Measurements from ENCODE around the gene IFNGR1. TPM values are rescaled to one million over a fixed set of nuclear protein-coding genes. Genes with fewer than 3 reads are reported as not detected.

IFNGR1 gene
- total and polyA plus RNA-seq, 10 of the 15 experiments (the other 5 are each of a cell fraction or from before 2014, with no cell fraction given), result 89.0 to 296 (median 138) TPM

DNA sequence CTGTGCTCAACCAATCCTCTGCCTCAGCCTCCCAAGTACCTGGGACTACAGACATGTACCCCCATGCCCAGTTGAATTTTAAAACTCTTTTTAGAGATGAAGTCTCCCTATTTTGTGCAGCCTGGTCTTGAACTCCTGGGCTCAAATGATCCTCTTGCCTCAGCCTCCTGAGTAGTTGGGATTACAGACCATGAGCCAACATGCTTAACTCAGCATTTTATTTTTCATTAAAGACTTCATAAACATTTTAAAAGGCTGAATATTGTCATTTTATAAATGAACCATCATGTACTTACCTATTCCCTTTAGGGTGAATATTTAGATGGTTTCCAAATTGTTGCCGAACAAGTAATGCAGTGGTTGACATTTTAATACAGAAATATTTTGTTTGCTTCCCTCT is 16.5 kb upstream of the IFNGR1 start:
- 95% methylated on average over 1 of the region's 1 CpG for WGBS (ENCODE audit: insufficient coverage, insufficient replicate concordance, low lambda C conversion rate, missing lambda C conversion rate)
- no peaks in the 10 kb centered on the region for H3K36me3 ChIP-seq (ENCODE audit: control insufficient read depth in 2 of 2, insufficient read depth in 2 of 2, low read length in 1 of 2)
- TF ChIP-seq KAT2A (conservative IDR thresholded peaks at IDR 0.05; ENCODE audit: control insufficient read depth, low read depth, low read length) (no peak), NFYA (IDR thresholded peaks at IDR 0.05; ENCODE audit: borderline replicate concordance, low read depth, low read length) (no peak), POU2F2 (IDR thresholded peaks at IDR 0.05; ENCODE audit: borderline replicate concordance, low read depth, low read length) (no peak)
- TF ChIP-seq, protein P1, sequence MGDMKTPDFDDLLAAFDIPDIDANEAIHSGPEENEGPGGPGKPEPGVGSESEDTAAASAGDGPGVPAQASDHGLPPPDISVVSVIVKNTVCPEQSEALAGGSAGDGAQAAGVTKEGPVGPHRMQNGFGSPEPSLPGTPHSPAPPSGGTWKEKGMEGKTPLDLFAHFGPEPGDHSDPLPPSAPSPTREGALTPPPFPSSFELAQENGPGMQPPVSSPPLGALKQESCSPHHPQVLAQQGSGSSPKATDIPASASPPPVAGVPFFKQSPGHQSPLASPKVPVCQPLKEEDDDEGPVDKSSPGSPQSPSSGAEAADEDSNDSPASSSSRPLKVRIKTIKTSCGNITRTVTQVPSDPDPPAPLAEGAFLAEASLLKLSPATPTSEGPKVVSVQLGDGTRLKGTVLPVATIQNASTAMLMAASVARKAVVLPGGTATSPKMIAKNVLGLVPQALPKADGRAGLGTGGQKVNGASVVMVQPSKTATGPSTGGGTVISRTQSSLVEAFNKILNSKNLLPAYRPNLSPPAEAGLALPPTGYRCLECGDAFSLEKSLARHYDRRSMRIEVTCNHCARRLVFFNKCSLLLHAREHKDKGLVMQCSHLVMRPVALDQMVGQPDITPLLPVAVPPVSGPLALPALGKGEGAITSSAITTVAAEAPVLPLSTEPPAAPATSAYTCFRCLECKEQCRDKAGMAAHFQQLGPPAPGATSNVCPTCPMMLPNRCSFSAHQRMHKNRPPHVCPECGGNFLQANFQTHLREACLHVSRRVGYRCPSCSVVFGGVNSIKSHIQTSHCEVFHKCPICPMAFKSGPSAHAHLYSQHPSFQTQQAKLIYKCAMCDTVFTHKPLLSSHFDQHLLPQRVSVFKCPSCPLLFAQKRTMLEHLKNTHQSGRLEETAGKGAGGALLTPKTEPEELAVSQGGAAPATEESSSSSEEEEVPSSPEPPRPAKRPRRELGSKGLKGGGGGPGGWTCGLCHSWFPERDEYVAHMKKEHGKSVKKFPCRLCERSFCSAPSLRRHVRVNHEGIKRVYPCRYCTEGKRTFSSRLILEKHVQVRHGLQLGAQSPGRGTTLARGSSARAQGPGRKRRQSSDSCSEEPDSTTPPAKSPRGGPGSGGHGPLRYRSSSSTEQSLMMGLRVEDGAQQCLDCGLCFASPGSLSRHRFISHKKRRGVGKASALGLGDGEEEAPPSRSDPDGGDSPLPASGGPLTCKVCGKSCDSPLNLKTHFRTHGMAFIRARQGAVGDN (IDR thresholded peaks at IDR 0.05), result no peak
- ChIA-PET CTCF (interaction anchor here (1.0 kb wide), 1 partner anchor 141 kb away, joined by 5 read pairs; no protein-coding TSS in a partner anchor), POLR2A (interaction anchor here (1.0 to 5.5 kb wide), 2 partner anchors 11 to 13 kb away, joined by 4 to 36 read pairs; no protein-coding TSS in a partner anchor), SMC1A (ENCODE audit: uncharacterized antibody, unreplicated experiment) (interaction anchor here (0.7 to 7.8 kb wide), 8 partner anchors 12 to 142 kb away, joined by 3 to 77 read pairs (median 34); partner anchors contain the start of gene IFNGR1), RAD21 (ENCODE audit: unreplicated experiment) (interaction anchor here (1.2 to 5.0 kb wide), 5 partner anchors 11 to 133 kb away, joined by 3 to 44 read pairs (median 13); no protein-coding TSS in a partner anchor)
- no peak overlapping the region for H3K4me3 ChIP-seq
- H4K20me1 ChIP-seq (ENCODE audit: control insufficient read depth, insufficient read depth), result no peaks in the 10 kb centered on the region
- in situ Hi-C loops (cut with MboI) (no loop called here), intact Hi-C loops (cut with micrococcal nuclease; ENCODE audit: unreplicated experiment) (no loop called here)
- H3K4me1 ChIP-seq (ENCODE audit: control insufficient read depth, insufficient read depth, low read length), result peaks cover 37% of the 10 kb centered on the region
- H3K79me2 ChIP-seq (ENCODE audit: control insufficient read depth, insufficient read depth, low read length), result no peaks in the 10 kb centered on the region
- H3K27me3 ChIP-seq (replicated peaks in 1 of 2; ENCODE audit: control insufficient read depth in 2 of 2, insufficient read depth in 2 of 2, low read length in 1 of 2), result no peaks in the 10 kb centered on the region
- DNase-seq (ENCODE audit: low read depth, low spot score) (no peak), FAIRE-seq (no peak), ATAC-seq (no peak)
- peaks cover 3% of the 10 kb centered on the region; the same call in 2 of the 3 replicates for H3K9me3 ChIP-seq (replicated peaks; ENCODE audit: control insufficient read depth, insufficient read depth, low read length)
- H2AFZ ChIP-seq (ENCODE audit: control insufficient read depth, low read depth, low read length), result no peak overlapping the region
- H3K4me2 ChIP-seq (ENCODE audit: control insufficient read depth, insufficient read depth), result no peak overlapping the region
- BruUV-seq (replicated peaks), result no TSS peak
- no peak overlapping the region for H3K27ac ChIP-seq (ENCODE audit: control insufficient read depth, insufficient read depth)
- no peak overlapping the region for H3K9ac ChIP-seq (ENCODE audit: control insufficient read depth, insufficient read depth, low read length)

All from GM12878 (cell line).